ENCODE data around the gene STARD8.

STARD8 gene

GRCh38 chrX:68669094-68669860 is 21.8 kb downstream of the STARD8 start:
- no peak for TF ChIP-seq CTCF (IDR thresholded peaks at IDR 0.05; ENCODE audit: low read depth, low read length, missing control alignments)
- Histone ChIP-seq H3K27me3 (replicated peaks) (no peaks in the 10 kb centered on the region), H3K4me3 (ENCODE audit: low read depth, low read length) (no peak overlapping the region), H3K36me3 (replicated peaks) (no peaks in the 10 kb centered on the region), H3K27ac (no peak overlapping the region)
- in situ Hi-C loops (cut with HindIII; ENCODE audit: low pct_ligation_motif_present, low sequenced_read_pairs): no loop called here
- no peak for DNase-seq

GRCh38 chrX:68669871-68670270 is 22.4 kb downstream of the STARD8 start:
- Histone ChIP-seq H3K27ac (no peak overlapping the region), H3K4me3 (ENCODE audit: low read depth, low read length) (no peak overlapping the region), H3K27me3 (replicated peaks) (no peaks in the 10 kb centered on the region), H3K36me3 (replicated peaks) (no peaks in the 10 kb centered on the region)
- TF ChIP-seq CTCF (IDR thresholded peaks at IDR 0.05; ENCODE audit: low read depth, low read length, missing control alignments): no peak
- no peak for DNase-seq
- in situ Hi-C loops (cut with HindIII; ENCODE audit: low pct_ligation_motif_present, low sequenced_read_pairs): no loop called here

GRCh38 chrX:68671221-68671620 is 23.8 kb downstream of the STARD8 start:
- TF ChIP-seq CTCF (IDR thresholded peaks at IDR 0.05; ENCODE audit: low read depth, low read length, missing control alignments): no peak
- no peak overlapping the region for H3K27ac ChIP-seq
- H3K36me3 ChIP-seq (replicated peaks): no peaks in the 10 kb centered on the region
- H3K4me3 ChIP-seq (ENCODE audit: low read depth, low read length): no peak overlapping the region
- H3K27me3 ChIP-seq (replicated peaks): no peaks in the 10 kb centered on the region
- DNase-seq: no peak
- in situ Hi-C loops (cut with HindIII; ENCODE audit: low pct_ligation_motif_present, low sequenced_read_pairs): no loop called here

- no peak overlapping the region for H3K27ac ChIP-seq
- no peak for DNase-seq
Measured at GRCh38 chrX:68672581-68673318, 25.3 kb downstream of the STARD8 start.

GRCh38 chrX:68675571-68675970 is 28.1 kb downstream of the STARD8 start:
- in situ Hi-C loops (cut with HindIII; ENCODE audit: low pct_ligation_motif_present, low sequenced_read_pairs): no loop called here
- H3K36me3 ChIP-seq (replicated peaks): no peaks in the 10 kb centered on the region
- TF ChIP-seq CTCF (IDR thresholded peaks at IDR 0.05; ENCODE audit: low read depth, low read length, missing control alignments): no peak
- no peak for DNase-seq
- H3K27me3 ChIP-seq (replicated peaks): no peaks in the 10 kb centered on the region
- no peak overlapping the region for H3K4me3 ChIP-seq (ENCODE audit: low read depth, low read length)
- H3K27ac ChIP-seq: no peak overlapping the region

More at GRCh38 chrX:68672581-68673318, 25.3 kb downstream of the STARD8 start:
- Histone ChIP-seq H3K36me3 (replicated peaks) (no peaks in the 10 kb centered on the region), H3K27me3 (replicated peaks) (no peaks in the 10 kb centered on the region), H3K4me3 (ENCODE audit: low read depth, low read length) (no peak overlapping the region)
- no peak for TF ChIP-seq CTCF (IDR thresholded peaks at IDR 0.05; ENCODE audit: low read depth, low read length, missing control alignments)
- in situ Hi-C loops (cut with HindIII; ENCODE audit: low pct_ligation_motif_present, low sequenced_read_pairs): no loop called here

Measured in brain microvascular endothelial cell (primary cell).